Measurements from ENCODE around the gene ABHD12B. TPM values are rescaled to one million over a fixed set of nuclear protein-coding genes. Genes with fewer than 3 reads are reported as not detected.
A peak's percentile ranks its signal among the peaks of the same experiment; 100 is the strongest.

ABHD12B gene
- total RNA-seq, 5 donors from 2014 or later (not counting 1 experiment from before 2014, with no cell fraction given): not detected

- no peaks in the 10 kb centered on the region for H3K9me3 Mint-ChIP-seq
- ATAC-seq (replicated peaks in 1 of 4) (no peak), DNase-seq (no peak)
- Histone ChIP-seq H3K4me1 (ENCODE audit: control insufficient read depth in 1 of 2, extremely low read depth in 1 of 2, insufficient read depth in 2 of 2, low read length in 2 of 2) (peaks cover 41 to 44% of the 10 kb centered on the region in 2 experiments), H3K27me3 (replicated peaks in 1 of 2; ENCODE audit: control insufficient read depth in 2 of 2, extremely low read depth in 1 of 2, insufficient read depth in 2 of 2, low read length in 1 of 2) (peaks cover 0 to 3% of the 10 kb centered on the region in 2 experiments), H3K27ac (ENCODE audit: low read length) (peak overlapping the region; percentile 86), H3K36me3 (ENCODE audit: control insufficient read depth in 2 of 2, extremely low read depth in 1 of 2, insufficient read depth in 1 of 2, low read length in 1 of 2) (peaks cover 2% of the 10 kb centered on the region in 2 donors), H3K9me3 (no peaks in the 10 kb centered on the region), H3K4me3 (ENCODE audit: control insufficient read depth in 1 of 2, extremely low read depth in 1 of 2, low read length in 1 of 2) (peak overlapping the region; percentile 64 to 93)
- peak overlapping the region; percentile 89 to 97 (median 97) for H3K4me3 Mint-ChIP-seq
- no peaks in the 10 kb centered on the region for H3K27me3 Mint-ChIP-seq
- 2% methylated on average over 6 of the region's 10 CpGs for WGBS (ENCODE audit: insufficient coverage)
- peaks cover 60 to 79% (median 63%) of the 10 kb centered on the region in 3 donors for H3K4me1 Mint-ChIP-seq
- ChIA-PET POLR2A (interaction anchor here in 1 of 2 donors (1.3 kb wide), 1 partner anchor 10 kb away, joined by 3 read pairs; no protein-coding TSS in a partner anchor), CTCF (interaction anchor here (0.6 to 1.0 kb wide), 3 partner anchors 29 to 92 kb away, joined by 5 to 8 read pairs (median 6); no protein-coding TSS in a partner anchor)
- H3K27ac Mint-ChIP-seq: peak overlapping the region; percentile 92 to 95
- peaks cover 6% of the 10 kb centered on the region for H3K36me3 Mint-ChIP-seq
Observed at GRCh38 chr14:50831726-50832168, 40.1 kb upstream of the ABHD12B start.

DNA sequence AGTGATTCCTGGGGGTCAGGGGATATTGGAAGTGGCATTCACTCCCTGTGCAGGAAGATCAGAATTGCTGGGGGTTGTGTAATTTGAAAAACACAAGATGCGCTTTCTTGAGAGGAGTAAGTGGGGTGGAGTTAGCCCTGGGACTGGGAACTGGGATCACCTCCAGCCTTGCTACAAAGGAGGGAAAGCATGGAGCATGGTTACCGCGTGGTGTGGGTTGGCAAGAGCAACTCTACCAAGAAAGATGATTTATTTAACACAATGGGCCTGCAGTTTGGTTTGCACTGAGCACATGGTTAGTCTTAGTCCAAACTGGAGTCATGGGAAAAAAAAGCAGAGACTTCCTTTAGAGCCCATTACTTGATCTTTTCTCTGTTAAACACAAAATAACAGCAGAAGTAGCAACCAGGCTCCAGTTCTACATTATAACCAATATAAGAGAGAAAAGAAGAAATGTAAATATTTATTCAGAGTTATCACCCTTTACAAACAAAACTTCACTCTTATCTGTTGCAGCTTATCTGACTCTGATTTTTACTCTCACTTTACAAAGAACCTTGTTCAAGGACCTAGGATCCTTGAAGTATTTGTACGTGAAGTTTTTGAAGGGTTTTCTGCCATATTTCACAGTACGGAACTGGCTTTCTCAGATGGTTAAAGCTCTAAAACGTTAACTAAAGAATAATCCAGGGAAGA lies 38.8 kb upstream of the ABHD12B start:
- H3K27ac ChIP-seq (ENCODE audit: low read length): no peak overlapping the region
- H3K4me1 ChIP-seq (ENCODE audit: control insufficient read depth in 1 of 2, extremely low read depth in 1 of 2, insufficient read depth in 2 of 2, low read length in 2 of 2): peaks cover 35 to 37% of the 10 kb centered on the region in 2 experiments
- ChIA-PET CTCF (no interaction called here), POLR2A (interaction anchor here (0.6 kb wide), 2 partner anchors 49 to 67 kb away, joined by 3 to 4 read pairs; no protein-coding TSS in a partner anchor)
- no peak overlapping the region for H3K4me3 ChIP-seq (ENCODE audit: control insufficient read depth in 1 of 2, extremely low read depth in 1 of 2, low read length in 1 of 2)
- no peaks in the 10 kb centered on the region for H3K9me3 ChIP-seq
- peak overlapping the region in 1 of 2 donors; percentile 29 for H3K27ac Mint-ChIP-seq
- H3K36me3 ChIP-seq (ENCODE audit: control insufficient read depth in 2 of 2, extremely low read depth in 1 of 2, insufficient read depth in 1 of 2, low read length in 1 of 2): no peaks in the 10 kb centered on the region
- no peaks in the 10 kb centered on the region for H3K36me3 Mint-ChIP-seq
- no peaks in the 10 kb centered on the region for H3K9me3 Mint-ChIP-seq
- no peaks in the 10 kb centered on the region for H3K27me3 Mint-ChIP-seq
- ATAC-seq (replicated peaks in 1 of 4): no peak
- H3K4me3 Mint-ChIP-seq: peak overlapping the region; percentile 55 to 97 (median 89)
- peaks cover 0 to 3% of the 10 kb centered on the region in 2 experiments for H3K27me3 ChIP-seq (replicated peaks in 1 of 2; ENCODE audit: control insufficient read depth in 2 of 2, extremely low read depth in 1 of 2, insufficient read depth in 2 of 2, low read length in 1 of 2)
- peaks cover 51 to 75% (median 55%) of the 10 kb centered on the region in 3 donors for H3K4me1 Mint-ChIP-seq
- WGBS (ENCODE audit: insufficient coverage): no CpG with 5 or more reads among the region's 6 CpGs
- DNase-seq: no peak

- CTCF ChIA-PET: interaction anchor here in 1 of 2 donors (1.9 kb wide), 1 partner anchor 26 kb away, joined by 19 read pairs; no protein-coding TSS in a partner anchor
Observed at GRCh38 chr14:50834802-50835276, 37.0 kb upstream of the ABHD12B start.

DNA sequence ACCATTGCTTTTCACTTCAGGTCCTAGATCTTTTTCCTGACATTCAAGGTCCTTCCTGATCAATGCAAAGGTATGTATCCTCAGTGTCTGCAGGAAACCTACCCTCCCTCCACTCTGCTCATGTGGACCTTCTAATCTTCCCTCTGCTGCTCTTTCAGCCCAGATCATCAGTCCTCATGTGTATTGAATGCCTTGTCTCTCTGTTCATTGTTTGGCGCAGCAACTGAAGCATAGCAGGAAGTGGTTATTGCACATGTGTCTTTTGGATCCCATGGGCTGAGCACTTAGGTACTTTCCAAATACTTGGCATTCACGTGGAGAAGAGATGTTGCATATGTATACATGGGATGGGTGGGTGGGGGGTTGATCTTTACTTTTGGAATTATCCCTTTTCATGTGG lies 36.6 kb upstream of the ABHD12B start:
- H3K4me3 Mint-ChIP-seq: peak overlapping the region in 1 of 3 donors; percentile 47
- H3K9me3 ChIP-seq: no peaks in the 10 kb centered on the region
- peaks cover 25 to 26% of the 10 kb centered on the region in 2 experiments for H3K4me1 ChIP-seq (ENCODE audit: control insufficient read depth in 1 of 2, extremely low read depth in 1 of 2, insufficient read depth in 2 of 2, low read length in 2 of 2)
- H3K36me3 Mint-ChIP-seq: no peaks in the 10 kb centered on the region
- CTCF ChIA-PET: interaction anchor here in 1 of 2 donors (1.9 kb wide), 1 partner anchor 25 kb away, joined by 19 read pairs; no protein-coding TSS in a partner anchor
- 0% methylated on average over 2 of the region's 2 CpGs for WGBS (ENCODE audit: insufficient coverage)
- H3K36me3 ChIP-seq (ENCODE audit: control insufficient read depth in 2 of 2, extremely low read depth in 1 of 2, insufficient read depth in 1 of 2, low read length in 1 of 2): no peaks in the 10 kb centered on the region
- H3K27me3 Mint-ChIP-seq: no peaks in the 10 kb centered on the region
- peaks cover 0 to 3% of the 10 kb centered on the region in 2 experiments for H3K27me3 ChIP-seq (replicated peaks in 1 of 2; ENCODE audit: control insufficient read depth in 2 of 2, extremely low read depth in 1 of 2, insufficient read depth in 2 of 2, low read length in 1 of 2)
- H3K27ac Mint-ChIP-seq: peak overlapping the region; percentile 84 to 90
- no peaks in the 10 kb centered on the region for H3K9me3 Mint-ChIP-seq
- DNase-seq: peak in 18 of 35 experiments; percentile 8 to 73 (median 30)
- peak in 3 of 4 experiments; percentile 13 to 36 (median 16) for ATAC-seq (replicated peaks in 1 of 4)
- peaks cover 38 to 63% (median 42%) of the 10 kb centered on the region in 3 donors for H3K4me1 Mint-ChIP-seq
- POLR2A ChIA-PET: interaction anchor here in 1 of 2 donors (0.6 kb wide), 1 partner anchor 8 kb away, joined by 4 read pairs; no protein-coding TSS in a partner anchor
- peak overlapping the region; percentile 55 for H3K27ac ChIP-seq (ENCODE audit: low read length)
- H3K4me3 ChIP-seq (ENCODE audit: control insufficient read depth in 1 of 2, extremely low read depth in 1 of 2, low read length in 1 of 2): no peak overlapping the region

More at GRCh38 chr14:50834802-50835276, 37.0 kb upstream of the ABHD12B start:
- peaks cover 0 to 3% of the 10 kb centered on the region in 2 experiments for H3K27me3 ChIP-seq (replicated peaks in 1 of 2; ENCODE audit: control insufficient read depth in 2 of 2, extremely low read depth in 1 of 2, insufficient read depth in 2 of 2, low read length in 1 of 2)
- H3K9me3 ChIP-seq: no peaks in the 10 kb centered on the region
- H3K9me3 Mint-ChIP-seq: no peaks in the 10 kb centered on the region
- no peaks in the 10 kb centered on the region for H3K27me3 Mint-ChIP-seq
- peak overlapping the region; percentile 55 for H3K27ac ChIP-seq (ENCODE audit: low read length)
- H3K4me3 ChIP-seq (ENCODE audit: control insufficient read depth in 1 of 2, extremely low read depth in 1 of 2, low read length in 1 of 2): no peak overlapping the region
- peaks cover 39 to 66% (median 44%) of the 10 kb centered on the region in 3 donors for H3K4me1 Mint-ChIP-seq
- WGBS (ENCODE audit: insufficient coverage): 72% methylated on average over 4 of the region's 5 CpGs
- POLR2A ChIA-PET: no interaction called here
- peak overlapping the region in 1 of 3 donors; percentile 47 for H3K4me3 Mint-ChIP-seq
- no peaks in the 10 kb centered on the region for H3K36me3 ChIP-seq (ENCODE audit: control insufficient read depth in 2 of 2, extremely low read depth in 1 of 2, insufficient read depth in 1 of 2, low read length in 1 of 2)
- peaks cover 25 to 26% of the 10 kb centered on the region in 2 experiments for H3K4me1 ChIP-seq (ENCODE audit: control insufficient read depth in 1 of 2, extremely low read depth in 1 of 2, insufficient read depth in 2 of 2, low read length in 2 of 2)
- ATAC-seq (replicated peaks in 1 of 4) (no peak), DNase-seq (no peak)
- H3K27ac Mint-ChIP-seq: peak overlapping the region; percentile 84 to 90
- no peaks in the 10 kb centered on the region for H3K36me3 Mint-ChIP-seq

GRCh38 chr14:50836515-50836914 lies 35.3 kb upstream of the ABHD12B start:
- CTCF ChIA-PET: interaction anchor here in 1 of 2 donors (0.5 to 1.9 kb wide), 2 partner anchors 13 to 24 kb away, joined by 4 to 19 read pairs; no protein-coding TSS in a partner anchor
- H3K36me3 ChIP-seq (ENCODE audit: control insufficient read depth in 2 of 2, extremely low read depth in 1 of 2, insufficient read depth in 1 of 2, low read length in 1 of 2): no peaks in the 10 kb centered on the region
- H3K4me3 ChIP-seq (ENCODE audit: control insufficient read depth in 1 of 2, extremely low read depth in 1 of 2, low read length in 1 of 2): no peak overlapping the region
- no peaks in the 10 kb centered on the region for H3K27me3 Mint-ChIP-seq
- H3K4me3 Mint-ChIP-seq: no peak overlapping the region
- ATAC-seq (replicated peaks in 1 of 4) (no peak), DNase-seq (no peak)
- peaks cover 22 to 25% of the 10 kb centered on the region in 2 experiments for H3K4me1 ChIP-seq (ENCODE audit: control insufficient read depth in 1 of 2, extremely low read depth in 1 of 2, insufficient read depth in 2 of 2, low read length in 2 of 2)
- H3K9me3 ChIP-seq: no peaks in the 10 kb centered on the region
- H3K27me3 ChIP-seq (replicated peaks in 1 of 2; ENCODE audit: control insufficient read depth in 2 of 2, extremely low read depth in 1 of 2, insufficient read depth in 2 of 2, low read length in 1 of 2): peaks cover 0 to 3% of the 10 kb centered on the region in 2 experiments
- WGBS (ENCODE audit: insufficient coverage): 100% methylated on average over 3 of the region's 5 CpGs
- H3K36me3 Mint-ChIP-seq: no peaks in the 10 kb centered on the region
- no peaks in the 10 kb centered on the region for H3K9me3 Mint-ChIP-seq
- H3K27ac Mint-ChIP-seq: no peak overlapping the region
- POLR2A ChIA-PET: no interaction called here
- H3K27ac ChIP-seq (ENCODE audit: low read length): no peak overlapping the region
- H3K4me1 Mint-ChIP-seq: peaks cover 38 to 60% (median 41%) of the 10 kb centered on the region in 3 donors

DNA sequence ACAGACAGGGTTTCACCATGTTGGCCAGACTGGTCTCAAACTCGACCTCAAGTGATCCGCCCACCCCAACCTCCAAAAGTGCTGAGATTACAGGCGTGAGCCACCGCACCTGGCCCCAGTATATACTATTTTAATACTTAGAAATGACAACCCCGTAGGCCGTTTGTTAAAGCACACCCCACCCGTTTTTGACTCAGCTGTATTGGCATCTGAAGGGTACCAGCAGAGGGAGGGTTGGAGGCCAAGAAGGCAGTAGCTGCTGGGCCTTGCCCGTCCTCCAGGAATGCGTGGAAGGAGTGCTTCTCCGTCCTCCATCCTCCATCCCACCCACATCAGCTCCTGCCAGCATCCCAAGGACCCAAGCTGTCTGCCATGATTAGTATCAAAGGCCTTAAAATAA lies 34.6 kb upstream of the ABHD12B start:
- H3K4me3 ChIP-seq (ENCODE audit: control insufficient read depth in 1 of 2, extremely low read depth in 1 of 2, low read length in 1 of 2): no peak overlapping the region
- Mint-ChIP-seq H3K36me3 (no peaks in the 10 kb centered on the region), H3K9me3 (no peaks in the 10 kb centered on the region), H3K27me3 (no peaks in the 10 kb centered on the region), H3K4me3 (no peak overlapping the region), H3K4me1 (peaks cover 31 to 53% (median 34%) of the 10 kb centered on the region in 3 donors), H3K27ac (no peak overlapping the region)
- WGBS (ENCODE audit: insufficient coverage): 92% methylated on average over 6 of the region's 10 CpGs
- no peak overlapping the region for H3K27ac ChIP-seq (ENCODE audit: low read length)
- peaks cover 0 to 3% of the 10 kb centered on the region in 2 experiments for H3K27me3 ChIP-seq (replicated peaks in 1 of 2; ENCODE audit: control insufficient read depth in 2 of 2, extremely low read depth in 1 of 2, insufficient read depth in 2 of 2, low read length in 1 of 2)
- CTCF ChIA-PET: no interaction called here
- POLR2A ChIA-PET: no interaction called here
- no peak for ATAC-seq (replicated peaks in 1 of 4)
- H3K9me3 ChIP-seq: no peaks in the 10 kb centered on the region
- peaks cover 17 to 20% of the 10 kb centered on the region in 2 experiments for H3K4me1 ChIP-seq (ENCODE audit: control insufficient read depth in 1 of 2, extremely low read depth in 1 of 2, insufficient read depth in 2 of 2, low read length in 2 of 2)
- DNase-seq: no peak
- no peaks in the 10 kb centered on the region for H3K36me3 ChIP-seq (ENCODE audit: control insufficient read depth in 2 of 2, extremely low read depth in 1 of 2, insufficient read depth in 1 of 2, low read length in 1 of 2)
